ENCODE results near the gene EXOC4. TPM values are rescaled to one million over a fixed set of nuclear protein-coding genes. Genes with fewer than 3 reads are reported as not detected.

The EXOC4 gene
- total RNA-seq, 1 experiment from 2014 or later, result 75.8 TPM

DNA sequence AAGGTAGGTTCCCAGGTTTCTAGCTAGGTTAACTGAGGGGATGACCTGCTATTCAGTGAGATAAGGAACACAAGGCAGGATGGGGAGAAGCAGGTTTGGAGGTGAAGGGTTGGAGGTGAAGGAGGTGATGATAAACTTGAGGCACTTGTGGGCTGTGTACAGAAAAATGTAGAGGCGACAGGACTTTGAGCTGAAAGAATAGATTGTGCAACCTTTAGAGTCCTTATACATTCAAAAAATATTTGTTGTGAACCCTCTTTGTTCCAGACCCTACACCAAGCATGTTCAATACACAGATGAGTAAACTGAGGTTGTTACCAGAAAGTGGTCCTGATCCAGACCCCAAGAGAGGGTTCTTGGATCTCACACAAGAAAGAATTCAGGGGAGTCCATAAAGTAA, 828.8 kb downstream of the EXOC4 start:
- Histone ChIP-seq H3K4me1 (ENCODE audit: insufficient read depth, low read length) (0 out of 2 replicates have a peak, but pooled peaks cover 3% of the 10 kb centered on the region), H3T11ph (ENCODE audit: low read length) (no peak overlapping the region), H3K56ac (ENCODE audit: insufficient read length, low read depth, low read length) (no peak overlapping the region), H3K4ac (ENCODE audit: low read depth, low read length) (no peak overlapping the region), H3K9ac (ENCODE audit: extremely low read depth, insufficient read length, low read length) (no peak overlapping the region), H3K27me3 (ENCODE audit: insufficient read depth, low read length) (no peaks in the 10 kb centered on the region), H4K8ac (replicated peaks; ENCODE audit: insufficient read length, low read depth, low read length) (no peak overlapping the region), H3K4me2 (ENCODE audit: insufficient read depth, insufficient read length, low read length) (no peak overlapping the region), H2AK5ac (ENCODE audit: insufficient read length, low read length) (no peak overlapping the region), H2BK5ac (ENCODE audit: insufficient read length, low read length) (no peak overlapping the region), H4K20me1 (ENCODE audit: control insufficient read depth, insufficient read depth, insufficient read length) (no peaks in the 10 kb centered on the region), H2BK12ac (ENCODE audit: insufficient read length, low read depth, low read length) (no peak overlapping the region), H4K91ac (ENCODE audit: insufficient read length, low read depth, low read length) (no peak overlapping the region), H2BK15ac (ENCODE audit: low read depth, low read length) (no peak overlapping the region), H4K5ac (ENCODE audit: insufficient read length, low read depth, low read length) (no peak overlapping the region), H3K9me3 (ENCODE audit: control insufficient read depth, low read depth, low read length) (peaks cover under 1% of the 10 kb centered on the region), H3K18ac (ENCODE audit: insufficient read length, low read depth, low read length) (no peak overlapping the region), H3K27ac (ENCODE audit: insufficient read length, low read depth, low read length) (no peak overlapping the region), H2AFZ (ENCODE audit: low read length) (no peak overlapping the region), H2BK20ac (ENCODE audit: low read depth, low read length, poor library complexity, severe bottlenecking) (no peak overlapping the region), H3K23ac (ENCODE audit: insufficient read length, low read depth, low read length) (no peak overlapping the region), H3K14ac (ENCODE audit: insufficient read depth, low read length) (no peak overlapping the region), H2BK120ac (ENCODE audit: low read depth, low read length, poor library complexity, severe bottlenecking) (no peak overlapping the region), H3K79me2 (ENCODE audit: insufficient read depth, low read length) (no peaks in the 10 kb centered on the region), H3K23me2 (ENCODE audit: insufficient read length, low read depth, low read length, poor library complexity, severe bottlenecking) (no peaks in the 10 kb centered on the region), H3K79me1 (ENCODE audit: insufficient read depth, low read depth, low read length, poor library complexity, severe bottlenecking) (no peaks in the 10 kb centered on the region)
- peaks cover 0 to 6% of the 10 kb centered on the region in 2 experiments; a peak in 2 of 4 replicates for H3K4me1 Mint-ChIP-seq
- no peak for DNase-seq
- H3K27ac Mint-ChIP-seq, result no peak overlapping the region
- H3K4me3 Mint-ChIP-seq, result no peak overlapping the region
- TF ChIP-seq, protein P1, sequence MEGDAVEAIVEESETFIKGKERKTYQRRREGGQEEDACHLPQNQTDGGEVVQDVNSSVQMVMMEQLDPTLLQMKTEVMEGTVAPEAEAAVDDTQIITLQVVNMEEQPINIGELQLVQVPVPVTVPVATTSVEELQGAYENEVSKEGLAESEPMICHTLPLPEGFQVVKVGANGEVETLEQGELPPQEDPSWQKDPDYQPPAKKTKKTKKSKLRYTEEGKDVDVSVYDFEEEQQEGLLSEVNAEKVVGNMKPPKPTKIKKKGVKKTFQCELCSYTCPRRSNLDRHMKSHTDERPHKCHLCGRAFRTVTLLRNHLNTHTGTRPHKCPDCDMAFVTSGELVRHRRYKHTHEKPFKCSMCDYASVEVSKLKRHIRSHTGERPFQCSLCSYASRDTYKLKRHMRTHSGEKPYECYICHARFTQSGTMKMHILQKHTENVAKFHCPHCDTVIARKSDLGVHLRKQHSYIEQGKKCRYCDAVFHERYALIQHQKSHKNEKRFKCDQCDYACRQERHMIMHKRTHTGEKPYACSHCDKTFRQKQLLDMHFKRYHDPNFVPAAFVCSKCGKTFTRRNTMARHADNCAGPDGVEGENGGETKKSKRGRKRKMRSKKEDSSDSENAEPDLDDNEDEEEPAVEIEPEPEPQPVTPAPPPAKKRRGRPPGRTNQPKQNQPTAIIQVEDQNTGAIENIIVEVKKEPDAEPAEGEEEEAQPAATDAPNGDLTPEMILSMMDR (conservative IDR thresholded peaks at IDR 0.05), result no peak
- peaks cover 2% of the 10 kb centered on the region; the same call in 1 of the 2 replicates for H3K27me3 Mint-ChIP-seq (ENCODE audit: low read depth)
- WGBS (ENCODE audit: extremely low coverage, insufficient read length, low lambda C conversion rate), result no CpG with 5 or more reads among the region's 1 CpG
- peaks cover 4 to 23% (median 12%) of the 10 kb centered on the region in 3 experiments; a peak in 6 of 7 replicates for H3K36me3 Mint-ChIP-seq (ENCODE audit: insufficient read depth in 1 of 3, low read depth in 3 of 3)
- H3K9me3 Mint-ChIP-seq, result peaks cover 4 to 16% of the 10 kb centered on the region in 2 experiments; a peak in 4 of 5 replicates
